OCI-LY3 (cell line): Measurements from ENCODE around the gene IPMK.

Experiments
- H2AFZ ChIP-seq: fragments of 200-600, 300-600 bp; shearing (Covaris generic); 2 replicates; pipeline ENCODE4 v1.6.0; 2014; ENCODE audit warnings: antibody characterized with exemption, low read depth, low read length
- H3K27ac ChIP-seq: fragments of 200-600, 300-600 bp; sonication (generic); 2 replicates; pipeline ENCODE4 v1.5.1; 2014; ENCODE audit warnings: mild to moderate bottlenecking, low read length, moderate library complexity, mixed read lengths
- H3K27me3 ChIP-seq: fragments of 200-600, 300-600 bp; sonication (generic); 2 replicates; pipeline ENCODE4 v1.6.1; 2014; ENCODE audit warnings: low read depth, low read length, mixed read lengths
- H3K36me3 ChIP-seq: fragments of 200-600, 300-600 bp; sonication (generic); replicated peaks from 2 replicates; pipeline ENCODE3; 2014; ENCODE audit warnings: low read depth, low read length, mixed read lengths
- H3K4me1 ChIP-seq: fragments of 300-600, 200-600 bp; sonication (generic); 2 replicates; pipeline ENCODE4 v1.6.1; 2014; ENCODE audit warnings: low read length, mixed read lengths
- H3K4me2 ChIP-seq: fragments of 200-600, 300-600 bp; sonication (generic); 2 replicates; pipeline ENCODE4 v1.6.1; 2014; ENCODE audit warnings: low read length, mixed read lengths
- H3K4me3 ChIP-seq: fragments of 300-600, 200-600 bp; sonication (generic); 2 replicates; pipeline ENCODE4 v1.5.1; 2014; ENCODE audit warnings: antibody characterized with exemption, mild to moderate bottlenecking, low read length, moderate library complexity
- H3K79me2 ChIP-seq: fragments of 300-600, 200-600 bp; shearing (Covaris generic); 2 replicates; pipeline ENCODE4 v1.6.1; 2014; ENCODE audit warnings: mild to moderate bottlenecking, low read length, mixed read lengths
- H3K9ac ChIP-seq: fragments of 300-600, 200-600 bp; shearing (Covaris generic); 2 replicates; pipeline ENCODE4 v1.6.0; 2014; ENCODE audit warnings: mild to moderate bottlenecking, low read length, moderate library complexity
- H3K9me3 ChIP-seq: fragments of 200-600, 300-600 bp; shearing (Covaris generic); 2 replicates; pipeline ENCODE4 v1.6.1; 2014; ENCODE audit warnings: low read length, mixed read lengths; ENCODE audit not compliant: insufficient read depth
- H4K20me1 ChIP-seq: fragments of 200-600, 300-600 bp; sonication (generic); 2 replicates; pipeline ENCODE4 v1.6.1; 2016; ENCODE audit warnings: low read length, mixed read lengths; ENCODE audit not compliant: insufficient read depth
- EZH2phosphoT487 ChIP-seq: fragments of 200-600 bp; shearing (Covaris generic); IDR thresholded peaks from 2 replicates; pipeline ENCODE4 v1.6.1; 2018; ENCODE audit warnings: antibody characterized with exemption, mixed run types, low read depth
- TF ChIP-seq, protein P1 (sequence below): fragments of 200-600, 300-600 bp; sonication (generic); IDR thresholded peaks from 2 replicates; pipeline ENCODE4 v1.5.1; 2014; ENCODE audit warnings: antibody characterized with exemption, low read length, low read depth

The IPMK gene

DNA sequence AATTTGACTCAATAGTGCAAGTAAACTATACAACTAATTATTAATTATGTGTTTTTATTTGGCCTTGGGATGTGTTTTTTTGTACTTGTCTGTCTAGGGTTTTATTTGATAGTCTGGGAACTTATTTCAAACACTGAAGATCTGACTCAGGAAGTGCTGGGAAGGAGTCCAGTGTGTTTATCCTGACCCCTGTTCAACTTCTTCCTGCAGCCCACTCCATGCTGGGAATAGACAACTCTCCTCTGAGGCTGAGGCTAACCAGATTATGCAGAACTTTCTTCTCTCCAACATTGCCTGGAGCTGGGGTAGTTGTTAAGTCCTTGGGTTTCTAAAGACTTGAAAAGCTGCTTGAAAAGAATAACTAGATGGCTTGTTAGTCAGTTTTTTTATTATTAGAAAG, 8.2 kb upstream of the IPMK start:
- H3K27me3 ChIP-seq = no peaks in the 10 kb centered on the region
- H2AFZ ChIP-seq = no peak overlapping the region
- H3K9ac ChIP-seq = no peak overlapping the region
- peaks cover 4% of the 10 kb centered on the region for H3K4me1 ChIP-seq
- H3K4me2 ChIP-seq = no peak overlapping the region
- peaks cover 3% of the 10 kb centered on the region for H3K36me3 ChIP-seq
- H4K20me1 ChIP-seq = 0 out of 2 replicates have a peak, but pooled peaks cover 3% of the 10 kb centered on the region
- H3K4me3 ChIP-seq = no peak overlapping the region
- peaks cover 35% of the 10 kb centered on the region for H3K79me2 ChIP-seq
- no peaks in the 10 kb centered on the region for H3K9me3 ChIP-seq
- no peak for TF ChIP-seq EZH2phosphoT487
- TF ChIP-seq, protein P1, sequence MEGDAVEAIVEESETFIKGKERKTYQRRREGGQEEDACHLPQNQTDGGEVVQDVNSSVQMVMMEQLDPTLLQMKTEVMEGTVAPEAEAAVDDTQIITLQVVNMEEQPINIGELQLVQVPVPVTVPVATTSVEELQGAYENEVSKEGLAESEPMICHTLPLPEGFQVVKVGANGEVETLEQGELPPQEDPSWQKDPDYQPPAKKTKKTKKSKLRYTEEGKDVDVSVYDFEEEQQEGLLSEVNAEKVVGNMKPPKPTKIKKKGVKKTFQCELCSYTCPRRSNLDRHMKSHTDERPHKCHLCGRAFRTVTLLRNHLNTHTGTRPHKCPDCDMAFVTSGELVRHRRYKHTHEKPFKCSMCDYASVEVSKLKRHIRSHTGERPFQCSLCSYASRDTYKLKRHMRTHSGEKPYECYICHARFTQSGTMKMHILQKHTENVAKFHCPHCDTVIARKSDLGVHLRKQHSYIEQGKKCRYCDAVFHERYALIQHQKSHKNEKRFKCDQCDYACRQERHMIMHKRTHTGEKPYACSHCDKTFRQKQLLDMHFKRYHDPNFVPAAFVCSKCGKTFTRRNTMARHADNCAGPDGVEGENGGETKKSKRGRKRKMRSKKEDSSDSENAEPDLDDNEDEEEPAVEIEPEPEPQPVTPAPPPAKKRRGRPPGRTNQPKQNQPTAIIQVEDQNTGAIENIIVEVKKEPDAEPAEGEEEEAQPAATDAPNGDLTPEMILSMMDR = no peak
- H3K27ac ChIP-seq = no peak overlapping the region

DNA sequence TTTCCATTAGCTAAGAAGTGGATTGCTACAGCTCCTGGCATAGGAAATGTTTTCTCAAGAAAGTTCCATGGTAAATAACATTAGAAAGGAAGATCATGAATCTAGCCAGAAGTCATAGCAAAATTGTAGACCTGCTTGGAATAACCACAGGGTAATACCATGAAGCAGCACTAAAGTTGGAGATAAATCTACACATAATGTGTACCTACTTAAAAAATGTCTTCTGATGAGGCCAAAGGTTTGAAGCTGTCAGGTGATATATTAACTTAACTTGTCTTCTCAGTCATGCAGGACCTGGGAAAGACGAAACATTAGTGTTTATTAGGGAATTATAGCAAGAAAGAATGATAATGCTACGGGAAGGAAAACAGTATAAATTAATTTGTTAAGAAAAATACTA, 7.6 kb upstream of the IPMK start:
- Histone ChIP-seq H3K4me2 (no peak overlapping the region), H3K4me1 (no peaks in the 10 kb centered on the region; the same call in 1 of the 2 replicates), H3K4me3 (no peak overlapping the region)

GRCh38 chr10:58269782-58270290, 2.1 kb upstream of the IPMK start:
- peaks cover 73% of the 10 kb centered on the region for H3K79me2 ChIP-seq
- H3K9me3 ChIP-seq = no peaks in the 10 kb centered on the region
- H4K20me1 ChIP-seq = peaks cover 3% of the 10 kb centered on the region; the same call in 1 of the 2 replicates
- TF ChIP-seq, protein P1 = no peak
- no peak for TF ChIP-seq EZH2phosphoT487
- H3K27me3 ChIP-seq = no peaks in the 10 kb centered on the region
- peak overlapping the region; percentile 74; the same call in 1 of the 2 replicates for H2AFZ ChIP-seq
- peak overlapping the region; percentile 96 for H3K4me3 ChIP-seq
- peak overlapping the region; percentile 78 for H3K9ac ChIP-seq
- H3K36me3 ChIP-seq = no peaks in the 10 kb centered on the region
- H3K27ac ChIP-seq = no peak overlapping the region
- H3K4me1 ChIP-seq = peaks cover 8% of the 10 kb centered on the region
- H3K4me2 ChIP-seq = peak overlapping the region; percentile 65

More for the DNA sequence above, 7.6 kb upstream of the IPMK start:
- Histone ChIP-seq H3K9ac (no peak overlapping the region), H4K20me1 (0 out of 2 replicates have a peak, but pooled peaks cover 3% of the 10 kb centered on the region), H3K36me3 (peaks cover 3% of the 10 kb centered on the region), H3K27ac (no peak overlapping the region), H3K9me3 (no peaks in the 10 kb centered on the region), H2AFZ (no peak overlapping the region), H3K79me2 (peaks cover 41% of the 10 kb centered on the region), H3K27me3 (no peaks in the 10 kb centered on the region)
- no peak for TF ChIP-seq EZH2phosphoT487
- TF ChIP-seq, protein P1 = no peak

- H3K4me2 ChIP-seq = peak within 1 kb of the TSS; percentile 73
- H2AFZ ChIP-seq = peak within 1 kb of the TSS; percentile 91
- no peaks in the 10 kb centered on the region for H3K36me3 ChIP-seq
- no peaks in the 10 kb centered on the region for H3K27me3 ChIP-seq
- peak within 1 kb of the TSS; percentile 70 for H3K27ac ChIP-seq
- H3K4me3 ChIP-seq = peak within 1 kb of the TSS; percentile 96
- no peak for TF ChIP-seq EZH2phosphoT487
- TF ChIP-seq, protein P1 = no peak
- peaks cover 75% of the 10 kb centered on the region for H3K79me2 ChIP-seq
- peaks cover 3% of the 10 kb centered on the region; the same call in 1 of the 2 replicates for H4K20me1 ChIP-seq
- H3K9ac ChIP-seq = peak within 1 kb of the TSS; percentile 78
- no peaks in the 10 kb centered on the region for H3K9me3 ChIP-seq
- peaks cover 13% of the 10 kb centered on the region for H3K4me1 ChIP-seq
Observed at GRCh38 chr10:58268946-58269781, 1.5 kb upstream of the IPMK start, which contains the start of gene CISD1. Gene CISD1, plus strand, starts transcription at chr10:58269162. Its CDS starts 112 bp downstream, at chr10:58269274.
